Natural killer cell (primary cell): ENCODE data around the gene DDX25. TPM values are rescaled to one million over a fixed set of nuclear protein-coding genes. Genes with fewer than 3 reads are reported as not detected.

Experiments used
- ATAC-seq, 3 donors: fragments of 150-1000 bp in 2 of 3; fragments of 200-7000 bp in 1 of 3; cut with Tn5 transposase; 1 replicate in 1 of 3; 2 replicates in 2 of 3; pipeline ENCODE4 v1.10.0; 2021; ENCODE audit warnings: mild to moderate bottlenecking in 2 of 3, moderate library complexity in 2 of 3
- DNase-seq, 2 donors: peaks; one replicate each; pipeline versions ENCODE4 v3.0.0 to v3.0.0-alpha.2; 2013 to 2021; ENCODE audit warnings: mixed read lengths in 1 of 2
- H3K27ac ChIP-seq: one replicate; pipeline ENCODE4 v1.5.1; 2013; ENCODE audit warnings: mild to moderate bottlenecking, low read length
- H3K27me3 ChIP-seq: one replicate; pipeline ENCODE4 v1.6.1; 2013; ENCODE audit warnings: low read length; ENCODE audit not compliant: control insufficient read depth, insufficient read depth
- H3K36me3 ChIP-seq: one replicate; pipeline ENCODE4 v1.6.1; 2013; ENCODE audit warnings: low read length; ENCODE audit not compliant: control insufficient read depth, insufficient read depth
- H3K4me1 ChIP-seq: one replicate; pipeline ENCODE4 v1.6.1; 2013; ENCODE audit warnings: low read length; ENCODE audit not compliant: control insufficient read depth, insufficient read depth
- H3K4me3 ChIP-seq: one replicate; pipeline ENCODE4 v1.5.1; 2013; ENCODE audit warnings: low read length
- H3K9me3 ChIP-seq: one replicate; pipeline ENCODE4 v1.6.1; 2013; ENCODE audit warnings: low read length; ENCODE audit not compliant: control insufficient read depth, insufficient read depth
- H3K27ac Mint-ChIP-seq, 2 donors: one replicate each; pipeline ENCODE4 v1.8.0; 2022; ENCODE audit warnings: mild to moderate bottlenecking in 2 of 2, mixed read lengths in 2 of 2, moderate library complexity in 1 of 2
- H3K27me3 Mint-ChIP-seq, 2 donors: one replicate each; pipeline ENCODE4 v1.8.0; 2022; ENCODE audit warnings: low read depth in 2 of 2, mixed read lengths in 2 of 2
- H3K36me3 Mint-ChIP-seq: one replicate; pipeline ENCODE4 v1.8.0; 2022; ENCODE audit warnings: mixed read lengths
- H3K4me1 Mint-ChIP-seq, 2 donors: one replicate each; pipeline ENCODE4 v1.8.0; 2022; ENCODE audit warnings: mixed read lengths in 2 of 2
- H3K4me3 Mint-ChIP-seq: one replicate; pipeline ENCODE4 v1.8.0; 2022; ENCODE audit warnings: mild to moderate bottlenecking, moderate library complexity, mixed read lengths
- H3K9me3 Mint-ChIP-seq, 2 donors: one replicate each; pipeline ENCODE4 v1.8.0; 2022; ENCODE audit warnings: mixed read lengths in 2 of 2
- CTCF ChIP-seq: fragments of 200-600 bp; IDR thresholded peaks from one replicate; pipeline ENCODE4 v1.8.0; 2022; ENCODE audit warnings: antibody characterized with exemption
- WGBS: methylation state at CpG from one replicate; pipeline ENCODE4 v1.1.7; 2013; ENCODE audit warnings: missing lambda C conversion rate; ENCODE audit not compliant: insufficient coverage; 5-methylcytosine and 5-hydroxymethylcytosine counted together
- intact Hi-C: fragments of 100-400 bp; cut with micrococcal nuclease; formaldehyde crosslinking; loops from one replicate; pipeline ENCODE4 v1.14.2; 2022
- total RNA-seq, 4 donors: library from RNA; stranded (reverse); fragments of 120-200 nt in 1 of 4; gene quantifications; one replicate each; pipeline versions ENCODE4 v1.2.3 to v1.2.4, GENCODE V29; 2013 to 2022

The DDX25 gene
- total RNA-seq, 3 donors from 2014 or later (not counting 1 experiment from before 2014, with no cell fraction given): not detected

- WGBS: 86% methylated on average over 10 of the region's 10 CpGs
- Mint-ChIP-seq H3K4me1 (no peaks in the 10 kb centered on the region), H3K27ac (no peak overlapping the region), H3K27me3 (peaks cover 6 to 18% of the 10 kb centered on the region in 2 donors), H3K36me3 (peaks cover 8% of the 10 kb centered on the region), H3K4me3 (no peak overlapping the region), H3K9me3 (peaks cover 0 to 6% of the 10 kb centered on the region in 2 donors)
- Histone ChIP-seq H3K9me3 (no peaks in the 10 kb centered on the region), H3K4me1 (no peaks in the 10 kb centered on the region), H3K27ac (no peak overlapping the region), H3K36me3 (no peaks in the 10 kb centered on the region), H3K27me3 (no peaks in the 10 kb centered on the region), H3K4me3 (no peak overlapping the region)
- DNase-seq (no peak), ATAC-seq (no peak)
- intact Hi-C loops: no loop called here
- no peak for TF ChIP-seq CTCF
These were observed 55.6 kb downstream of the DDX25 start for GRCh38 chr11:125959931-125960330.

GRCh38 chr11:125960771-125961170 is 56.5 kb downstream of the DDX25 start:
- Histone ChIP-seq H3K4me3 (no peak overlapping the region), H3K27me3 (no peaks in the 10 kb centered on the region), H3K36me3 (no peaks in the 10 kb centered on the region), H3K9me3 (no peaks in the 10 kb centered on the region), H3K4me1 (no peaks in the 10 kb centered on the region), H3K27ac (no peak overlapping the region)
- no peak for TF ChIP-seq CTCF
- no peaks in the 10 kb centered on the region for H3K4me1 Mint-ChIP-seq
- H3K9me3 Mint-ChIP-seq: peaks cover 0 to 6% of the 10 kb centered on the region in 2 donors
- no peak for ATAC-seq
- H3K36me3 Mint-ChIP-seq: peaks cover 8% of the 10 kb centered on the region
- 87% methylated on average over 5 of the region's 6 CpGs for WGBS
- DNase-seq: no peak
- no peak overlapping the region for H3K4me3 Mint-ChIP-seq
- no peak overlapping the region for H3K27ac Mint-ChIP-seq
- intact Hi-C loops: no loop called here
- H3K27me3 Mint-ChIP-seq: peaks cover 9 to 23% of the 10 kb centered on the region in 2 donors

- WGBS: 88% methylated on average over 3 of the region's 4 CpGs
- ATAC-seq (no peak), DNase-seq (no peak)
- peaks cover 11 to 29% of the 10 kb centered on the region in 2 donors for H3K27me3 Mint-ChIP-seq
- H3K4me1 Mint-ChIP-seq: no peaks in the 10 kb centered on the region
- H3K4me1 ChIP-seq: no peaks in the 10 kb centered on the region
- no peak overlapping the region for H3K4me3 Mint-ChIP-seq
- H3K9me3 ChIP-seq: no peaks in the 10 kb centered on the region
- H3K4me3 ChIP-seq: no peak overlapping the region
- no peaks in the 10 kb centered on the region for H3K36me3 ChIP-seq
- no peaks in the 10 kb centered on the region for H3K27me3 ChIP-seq
- TF ChIP-seq CTCF: no peak
- no peak overlapping the region for H3K27ac Mint-ChIP-seq
- H3K36me3 Mint-ChIP-seq: peaks cover 7% of the 10 kb centered on the region
- H3K27ac ChIP-seq: no peak overlapping the region
- intact Hi-C loops: no loop called here
- peaks cover 0 to 5% of the 10 kb centered on the region in 2 donors for H3K9me3 Mint-ChIP-seq
These were observed 63.2 kb downstream of the DDX25 start for GRCh38 chr11:125967515-125967914.

- intact Hi-C loops: no loop called here
- H3K4me1 Mint-ChIP-seq: no peaks in the 10 kb centered on the region
- H3K9me3 ChIP-seq: no peaks in the 10 kb centered on the region
- H3K4me1 ChIP-seq: no peaks in the 10 kb centered on the region
- no peak for DNase-seq
- no peak for ATAC-seq
- WGBS: 10% methylated on average over 7 of the region's 7 CpGs
- no peaks in the 10 kb centered on the region for H3K27me3 ChIP-seq
- no peaks in the 10 kb centered on the region for H3K36me3 Mint-ChIP-seq
- no peak for TF ChIP-seq CTCF
- H3K9me3 Mint-ChIP-seq: no peaks in the 10 kb centered on the region
- H3K27ac Mint-ChIP-seq: no peak overlapping the region
- H3K36me3 ChIP-seq: no peaks in the 10 kb centered on the region
- peaks cover 11 to 32% of the 10 kb centered on the region in 2 donors for H3K27me3 Mint-ChIP-seq
- H3K4me3 Mint-ChIP-seq: no peak overlapping the region
- no peak overlapping the region for H3K4me3 ChIP-seq
- no peak overlapping the region for H3K27ac ChIP-seq
These were observed 64.0 kb downstream of the DDX25 start for GRCh38 chr11:125968354-125968753.
